GM12891 (cell line): ENCODE results near the gene PBX2.

Experiments
- POLR2A ChIP-seq: IDR thresholded peaks from 2 replicates; pipeline ENCODE4 v1.6.1; 2011; ENCODE audit warnings: low read depth, low read length, control low read depth
- POLR2AphosphoS5 ChIP-seq: IDR thresholded peaks from 2 replicates; pipeline ENCODE4 v1.6.1; 2011; ENCODE audit warnings: low read depth, low read length, control low read depth
- TAF1 ChIP-seq: IDR thresholded peaks from 2 replicates; pipeline ENCODE4 v1.6.1; 2011; ENCODE audit warnings: low read depth, low read length, control low read depth

DNA sequence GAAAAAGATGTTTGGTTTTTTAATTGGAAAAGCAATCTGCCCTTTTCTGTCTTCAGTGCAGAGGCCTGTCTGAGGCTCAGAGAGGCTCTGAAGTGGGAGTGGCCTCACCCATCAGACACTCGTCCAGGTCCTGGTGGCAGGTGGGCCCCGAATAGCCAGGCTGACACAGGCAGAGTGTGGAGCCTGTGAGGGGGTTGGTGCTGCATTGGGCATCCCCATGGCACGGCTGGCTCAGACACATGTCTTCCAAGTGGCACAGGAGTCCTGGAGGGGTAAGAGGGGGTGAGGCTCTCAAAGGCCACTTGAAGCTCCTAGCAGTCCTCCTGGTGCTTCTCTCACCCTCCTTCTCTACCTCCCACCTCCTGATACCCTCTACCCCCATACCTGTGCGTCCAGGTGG lies 30.0 kb upstream of the PBX2 start:
- TF ChIP-seq POLR2AphosphoS5 = no peak
- no peak for TF ChIP-seq POLR2A
- TF ChIP-seq TAF1 = no peak
